Occipital lobe (tissue), 2 donors: Measurements from ENCODE around the gene CACNA1G. TPM values are rescaled to one million over a fixed set of nuclear protein-coding genes. Genes with fewer than 3 reads are reported as not detected.

ENCODE experiments used
- DNase-seq: peaks from one replicate; lab custom pipeline; 2025; lab: John Stamatoyannopoulos, UW
- total RNA-seq: library from RNA; depleted of rRNA; stranded (reverse); fragments of >200 nt; gene quantifications from one replicate; pipeline ENCODE4 v1.2.3, GENCODE V29; 2014

CACNA1G gene
- total RNA-seq, 1 donor from 2014 or later, result 20.1 TPM

GRCh38 chr17:50612281-50612680 lies 51.8 kb downstream of the CACNA1G start:
- DNase-seq, result no peak

- no peak for DNase-seq
Observed at GRCh38 chr17:50613007-50613992, 52.8 kb downstream of the CACNA1G start.

GRCh38 chr17:50614471-50615051 lies 54.0 kb downstream of the CACNA1G start:
- no peak for DNase-seq

GRCh38 chr17:50615828-50616227 lies 55.3 kb downstream of the CACNA1G start:
- no peak for DNase-seq

GRCh38 chr17:50618300-50618699 lies 57.8 kb downstream of the CACNA1G start:
- no peak for DNase-seq

- DNase-seq, result no peak
Observed at GRCh38 chr17:50618941-50619340, 58.4 kb downstream of the CACNA1G start.

- DNase-seq, result no peak
Observed at GRCh38 chr17:50619489-50619888, 59.0 kb downstream of the CACNA1G start.

GRCh38 chr17:50620237-50620636 lies 59.7 kb downstream of the CACNA1G start:
- DNase-seq, result no peak

GRCh38 chr17:50620858-50621257 lies 60.3 kb downstream of the CACNA1G start:
- peak; percentile 25 for DNase-seq

GRCh38 chr17:50621574-50622031 lies 61.1 kb downstream of the CACNA1G start:
- DNase-seq, result peak; percentile 61

- DNase-seq, result no peak
Observed at GRCh38 chr17:50624321-50624934, 63.9 kb downstream of the CACNA1G start.

- DNase-seq, result no peak
Observed at GRCh38 chr17:50625032-50625871, 64.7 kb downstream of the CACNA1G start.

GRCh38 chr17:50626037-50626574 lies 65.6 kb downstream of the CACNA1G start:
- DNase-seq, result peak; percentile 34

GRCh38 chr17:50627036-50627781 lies 66.7 kb downstream of the CACNA1G start:
- DNase-seq, result no peak

- no peak for DNase-seq
Observed at GRCh38 chr17:50627782-50628601, 67.5 kb downstream of the CACNA1G start.

GRCh38 chr17:50629902-50630301 lies 69.4 kb downstream of the CACNA1G start:
- DNase-seq, result no peak

GRCh38 chr17:50630524-50631194 lies 70.1 kb downstream of the CACNA1G start:
- DNase-seq, result no peak

GRCh38 chr17:50631195-50631907 lies 70.8 kb downstream of the CACNA1G start:
- no peak for DNase-seq
